Motor neuron (in vitro differentiated cells): ENCODE measurements around the gene CNOT11. TPM values are rescaled to one million over a fixed set of nuclear protein-coding genes. Genes with fewer than 3 reads are reported as not detected.
"Not testable (repeated sequence)": the region's sequence is repeated elsewhere in the genome, so short reads cannot be mapped to it uniquely, and the experiment has no call there.

Source experiments
- ATAC-seq, 8 experiments: fragments of 200-7000 bp; cut with Tn5 transposase; replicated peaks in 6 of 8; 2 replicates each; pipeline ENCODE4 v1.8.0; 2021; ENCODE audit warnings: mild to moderate bottlenecking in 8 of 8, moderate library complexity in 8 of 8
- H3K27ac ChIP-seq, 2 donors: fragments of 250-450 bp; sonication (Bioruptor Pico); 2 replicates each; pipeline ENCODE4 v1.9.0; 2021; ENCODE audit warnings: antibody characterized with exemption in 2 of 2, mild to moderate bottlenecking in 2 of 2, moderate library complexity in 1 of 2
- H3K4me1 ChIP-seq, 2 donors: fragments of 250-450 bp; sonication (Bioruptor Pico); replicated peaks in 1 of 2; 2 replicates each; pipeline ENCODE4 v1.6.1; 2021; ENCODE audit warnings: antibody characterized with exemption in 2 of 2, mild to moderate bottlenecking in 2 of 2, moderate library complexity in 1 of 2
- H3K4me3 ChIP-seq, 5 donors: fragments of 250-450 bp; sonication (Bioruptor Pico); 2 replicates each; pipeline ENCODE4 v1.9.0; 2021; ENCODE audit warnings: antibody characterized with exemption in 5 of 5, mild to moderate bottlenecking in 5 of 5, moderate library complexity in 4 of 5
- WGBS, 10 experiments: fragments of 450-650 bp; shearing (Covaris generic); methylation state at CpG; one replicate each; pipeline ENCODE4 v1.0.0; 2022; 5-methylcytosine and 5-hydroxymethylcytosine counted together
- in situ Hi-C, 9 experiments: fragments of 400-800 bp; cut with MboI; loops; one replicate each; pipeline ENCODE4 v1.15.0; 2021; ENCODE audit warnings: low sequenced_read_pairs in 9 of 9, low pct_unique_long_range_greater_than_20kb in 2 of 9; ENCODE audit not compliant: unreplicated experiment in 9 of 9
- total RNA-seq, 8 experiments: library from RNA; unstranded; fragments of 300-600 nt; gene quantifications; 2 replicates each; pipeline versions ENCODE4 v1.2.3 to v1.2.4, GENCODE V29; 2022

CNOT11 gene
- total RNA-seq, 8 experiments from 2014 or later: 15.1 to 30.4 (median 23.5) TPM

GRCh38 chr2:101307503-101307902 lies 54.8 kb downstream of the CNOT11 start:
- ATAC-seq: no peak
- WGBS, 10 experiments: 0 to 34% (median 21%) methylated on average over 1 to 9 of the region's 9 CpGs; no CpG with 5 or more reads in 2 of the 10 experiments
- in situ Hi-C loops: no loop called here

GRCh38 chr2:101307950-101308431 lies 55.3 kb downstream of the CNOT11 start:
- 0 to 17% (median 0%) methylated on average over 1 to 22 of the region's 57 CpGs; no CpG with 5 or more reads in 5 of the 10 experiments for WGBS, 10 experiments
- Histone ChIP-seq H3K4me1 (peaks cover 18 to 20% of the 10 kb centered on the region in 2 donors), H3K27ac (peak overlapping the region; percentile 22 to 66), H3K4me3 (peak overlapping the region; percentile 55 to 95 (median 82))
- peak in 2 of 8 experiments; percentile 11 to 31 for ATAC-seq
- in situ Hi-C loops: no loop called here

More at GRCh38 chr2:101307503-101307902, 54.8 kb downstream of the CNOT11 start:
- H3K4me3 ChIP-seq: peak overlapping the region; percentile 55 to 95 (median 82)
- H3K4me1 ChIP-seq: peaks cover 18 to 20% of the 10 kb centered on the region in 2 donors
- H3K27ac ChIP-seq: no peak overlapping the region

- in situ Hi-C loops: no loop called here
- Histone ChIP-seq H3K4me1 (peaks cover 18 to 20% of the 10 kb centered on the region in 2 donors), H3K27ac (peak within 1 kb of the TSS; percentile 22 to 66), H3K4me3 (peak within 1 kb of the TSS; percentile 55 to 95 (median 82))
- 0 to 69% (median 9%) methylated on average over 3 to 27 of the region's 76 CpGs; no CpG with 5 or more reads in 1 of the 10 experiments for WGBS, 10 experiments
- ATAC-seq: peak; percentile 73 to 94 (median 92)
Observed at GRCh38 chr2:101308432-101309210, 55.9 kb downstream of the CNOT11 start, which contains the start of gene RNF149. Gene RNF149, minus strand, starts transcription at chr2:101308701. Its CDS starts 113 bp downstream, at chr2:101308588.

GRCh38 chr2:101310090-101310833 lies 57.6 kb downstream of the CNOT11 start:
- no peak for ATAC-seq
- H3K4me3 ChIP-seq: no peak overlapping the region
- no peak overlapping the region for H3K27ac ChIP-seq
- H3K4me1 ChIP-seq: peaks cover 18 to 20% of the 10 kb centered on the region in 2 donors
- in situ Hi-C loops: no loop called here
- WGBS, 10 experiments: 53 to 97% (median 76%) methylated on average over 2 to 9 of the region's 10 CpGs

- Histone ChIP-seq H3K4me1 (peaks cover 13 to 15% of the 10 kb centered on the region in 2 donors), H3K4me3 (no peak overlapping the region), H3K27ac (no peak overlapping the region)
- WGBS, 10 experiments: 40 to 92% (median 70%) methylated on average over 1 to 7 of the region's 7 CpGs
- no peak for ATAC-seq
- in situ Hi-C loops: no loop called here
Observed at GRCh38 chr2:101310834-101311695, 58.4 kb downstream of the CNOT11 start.

DNA sequence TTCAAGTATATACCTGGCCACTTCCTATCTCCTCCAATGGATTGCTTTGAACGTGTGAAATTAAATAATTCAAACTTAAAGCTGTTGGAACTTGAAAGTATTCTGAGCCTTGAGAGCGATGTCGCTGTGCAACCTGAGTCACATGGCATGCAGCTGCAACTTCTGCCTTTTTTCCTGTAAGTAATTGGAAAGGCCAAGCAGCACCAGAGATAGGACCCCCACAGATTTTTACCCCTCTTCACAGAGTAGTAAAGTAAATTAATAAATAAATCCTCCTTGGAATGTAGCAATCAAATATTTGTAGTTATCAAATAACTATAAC lies 59.0 kb downstream of the CNOT11 start:
- ATAC-seq: no peak
- Histone ChIP-seq H3K4me1 (peaks cover 7 to 9% of the 10 kb centered on the region in 2 donors), H3K4me3 (no peak overlapping the region), H3K27ac (no peak overlapping the region)
- 21 to 88% (median 67%) methylated on average over 1 to 3 of the region's 3 CpGs; no CpG with 5 or more reads in 2 of the 10 experiments for WGBS, 10 experiments
- in situ Hi-C loops: no loop called here

DNA sequence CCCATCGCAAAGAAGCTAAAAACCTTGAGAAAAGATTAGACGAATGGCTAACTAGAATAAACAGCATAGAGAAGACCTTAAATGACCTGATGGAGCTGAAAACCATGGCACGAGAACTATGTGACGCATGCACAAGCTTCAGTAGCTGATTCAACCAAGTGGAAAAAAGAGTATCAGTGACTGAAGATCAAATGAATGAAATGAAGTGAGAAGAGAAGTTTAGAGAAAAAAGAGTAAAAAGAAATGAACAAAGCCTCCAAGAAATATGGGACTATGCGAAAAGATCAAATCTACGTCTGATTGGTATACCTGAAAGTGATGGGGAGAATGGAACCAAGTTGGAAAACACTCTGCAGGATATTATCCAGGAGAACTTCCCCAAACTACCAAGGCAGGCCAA lies 63.9 kb downstream of the CNOT11 start:
- H3K4me1 ChIP-seq, in situ Hi-C loops, H3K27ac ChIP-seq, ATAC-seq, H3K4me3 ChIP-seq: not testable (repeated sequence)
- WGBS, 10 experiments: 77 to 100% (median 83%) methylated on average over 1 to 4 of the region's 6 CpGs; no CpG with 5 or more reads in 3 of the 10 experiments

Other genes starting within 250 kb of the CNOT11 start
- 10 to 100 TPM in 4 of 8 experiments, 1 to 10 TPM in 4; 4.7 to 14.3 (median 10.9) TPM for gene TBC1D8, start 101.5 kb upstream of the CNOT11 start, total RNA-seq
- gene RNF149, start 55.8 kb downstream of the CNOT11 start, total RNA-seq: 10 to 100 TPM; 16.8 to 44.7 (median 24.4) TPM
- gene CREG2, start 134.6 kb downstream of the CNOT11 start, total RNA-seq: 10 to 100 TPM in 1 of 8 experiments, 1 to 10 TPM in 4, under 1 TPM in 2, not detected in 1; 0.05 to 14.9 (median 6.8) TPM
- gene RFX8, start 222.2 kb downstream of the CNOT11 start, total RNA-seq: under 1 TPM in 4 of 8 experiments, not detected in 4; 0.14 to 0.27 (median 0.23) TPM